ENCODE results near the gene GRK7.

GRK7 gene

DNA sequence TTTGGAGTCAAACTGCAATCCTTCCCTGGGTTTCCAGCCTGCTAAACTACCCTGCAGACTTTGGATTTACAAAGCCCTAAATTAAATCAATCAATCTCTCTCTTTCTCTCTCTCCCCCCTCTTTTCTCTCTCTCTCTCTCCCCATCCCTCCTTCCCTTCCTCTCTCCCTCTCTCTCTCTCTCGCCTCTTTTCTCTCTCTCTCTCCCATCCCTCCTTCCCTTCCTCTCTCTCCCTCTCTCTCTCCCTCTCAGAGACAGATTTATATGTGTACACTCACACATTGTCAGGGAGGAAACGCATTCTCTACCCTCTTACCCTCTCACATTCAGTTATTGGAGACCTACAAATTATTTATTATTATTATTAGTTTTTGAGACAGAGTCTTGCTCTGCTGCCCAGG lies 47.0 kb downstream of the GRK7 start:
- H3K9ac ChIP-seq (ENCODE audit: low read length): no peak overlapping the region
- no peaks in the 10 kb centered on the region for H3K27me3 ChIP-seq (ENCODE audit: low read depth, low read length)
- H3K36me3 ChIP-seq (replicated peaks; ENCODE audit: low read depth, low read length): no peaks in the 10 kb centered on the region
- no peaks in the 10 kb centered on the region for H3K9me3 ChIP-seq (ENCODE audit: insufficient read depth, low read length)
- no peak overlapping the region for H3K4me3 ChIP-seq (ENCODE audit: low read length)
- no peaks in the 10 kb centered on the region for H3K79me2 ChIP-seq (ENCODE audit: low read length)
- TF ChIP-seq CTCF (IDR thresholded peaks at IDR 0.05; ENCODE audit: low read depth, low read length) (no peak), EZH2phosphoT487 (IDR thresholded peaks at IDR 0.05; ENCODE audit: low read depth) (no peak)
- H3K4me1 ChIP-seq (ENCODE audit: low read length): no peaks in the 10 kb centered on the region
- no peak overlapping the region for H2AFZ ChIP-seq (ENCODE audit: low read depth, low read length)
- H3K4me2 ChIP-seq (ENCODE audit: low read length): no peak overlapping the region
- H3K27ac ChIP-seq (ENCODE audit: low read length): no peak overlapping the region
- no peaks in the 10 kb centered on the region for H4K20me1 ChIP-seq (ENCODE audit: insufficient read depth, low read length)

GRCh38 chr3:141811348-141811747 lies 48.1 kb downstream of the GRK7 start:
- Histone ChIP-seq H4K20me1 (ENCODE audit: insufficient read depth, low read length) (no peaks in the 10 kb centered on the region), H3K4me3 (ENCODE audit: low read length) (no peak overlapping the region), H3K27me3 (ENCODE audit: low read depth, low read length) (no peaks in the 10 kb centered on the region), H2AFZ (ENCODE audit: low read depth, low read length) (no peak overlapping the region), H3K79me2 (ENCODE audit: low read length) (no peaks in the 10 kb centered on the region), H3K4me1 (ENCODE audit: low read length) (no peaks in the 10 kb centered on the region), H3K36me3 (replicated peaks; ENCODE audit: low read depth, low read length) (no peaks in the 10 kb centered on the region), H3K27ac (ENCODE audit: low read length) (no peak overlapping the region), H3K4me2 (ENCODE audit: low read length) (no peak overlapping the region), H3K9ac (ENCODE audit: low read length) (no peak overlapping the region), H3K9me3 (ENCODE audit: insufficient read depth, low read length) (peaks cover 5% of the 10 kb centered on the region; the same call in 1 of the 2 replicates)
- TF ChIP-seq EZH2phosphoT487 (IDR thresholded peaks at IDR 0.05; ENCODE audit: low read depth): no peak
- TF ChIP-seq CTCF (IDR thresholded peaks at IDR 0.05; ENCODE audit: low read depth, low read length): no peak

- Histone ChIP-seq H3K4me2 (ENCODE audit: low read length) (no peak overlapping the region), H3K79me2 (ENCODE audit: low read length) (no peaks in the 10 kb centered on the region), H3K9ac (ENCODE audit: low read length) (no peak overlapping the region), H3K36me3 (replicated peaks; ENCODE audit: low read depth, low read length) (no peaks in the 10 kb centered on the region), H3K27ac (ENCODE audit: low read length) (no peak overlapping the region), H3K9me3 (ENCODE audit: insufficient read depth, low read length) (peaks cover 5% of the 10 kb centered on the region; the same call in 1 of the 2 replicates), H3K4me1 (ENCODE audit: low read length) (no peaks in the 10 kb centered on the region), H3K4me3 (ENCODE audit: low read length) (no peak overlapping the region), H4K20me1 (ENCODE audit: insufficient read depth, low read length) (no peaks in the 10 kb centered on the region), H3K27me3 (ENCODE audit: low read depth, low read length) (0 out of 2 replicates have a peak, but pooled peaks cover 2% of the 10 kb centered on the region), H2AFZ (ENCODE audit: low read depth, low read length) (no peak overlapping the region)
- TF ChIP-seq CTCF (IDR thresholded peaks at IDR 0.05; ENCODE audit: low read depth, low read length): no peak
- TF ChIP-seq EZH2phosphoT487 (IDR thresholded peaks at IDR 0.05; ENCODE audit: low read depth): no peak
Measured at GRCh38 chr3:141812084-141812483, 48.9 kb downstream of the GRK7 start.

- no peaks in the 10 kb centered on the region for H4K20me1 ChIP-seq (ENCODE audit: insufficient read depth, low read length)
- no peak for TF ChIP-seq EZH2phosphoT487 (IDR thresholded peaks at IDR 0.05; ENCODE audit: low read depth)
- TF ChIP-seq CTCF (IDR thresholded peaks at IDR 0.05; ENCODE audit: low read depth, low read length): no peak
- no peak overlapping the region for H3K9ac ChIP-seq (ENCODE audit: low read length)
- H3K9me3 ChIP-seq (ENCODE audit: insufficient read depth, low read length): peaks cover 5% of the 10 kb centered on the region; the same call in 1 of the 2 replicates
- no peaks in the 10 kb centered on the region for H3K79me2 ChIP-seq (ENCODE audit: low read length)
- H3K36me3 ChIP-seq (replicated peaks; ENCODE audit: low read depth, low read length): no peaks in the 10 kb centered on the region
- no peak overlapping the region for H3K4me2 ChIP-seq (ENCODE audit: low read length)
- H3K27ac ChIP-seq (ENCODE audit: low read length): no peak overlapping the region
- H3K4me3 ChIP-seq (ENCODE audit: low read length): no peak overlapping the region
- no peak overlapping the region for H2AFZ ChIP-seq (ENCODE audit: low read depth, low read length)
- H3K27me3 ChIP-seq (ENCODE audit: low read depth, low read length): 0 out of 2 replicates have a peak, but pooled peaks cover 3% of the 10 kb centered on the region
- no peaks in the 10 kb centered on the region for H3K4me1 ChIP-seq (ENCODE audit: low read length)
Measured at GRCh38 chr3:141812586-141812985, 49.4 kb downstream of the GRK7 start.
